Femur (tissue), 1 donor: Measurements from ENCODE around the gene CTXND1.

Experiments used
- DNase-seq: peaks from one replicate; pipeline ENCODE4 v3.0.0-alpha.2; 2017

Gene CTXND1

GRCh38 chr15:80180468-80180867 is 71.5 kb downstream of the CTXND1 start:
- DNase-seq, result no peak

- DNase-seq, result no peak
Measured at GRCh38 chr15:80179935-80180334, 72.1 kb downstream of the CTXND1 start.

- no peak for DNase-seq
Measured at GRCh38 chr15:80179025-80179759, 72.8 kb downstream of the CTXND1 start.

GRCh38 chr15:80177156-80177555 is 74.9 kb downstream of the CTXND1 start:
- no peak for DNase-seq

- no peak for DNase-seq
Measured at GRCh38 chr15:80176443-80176842, 75.6 kb downstream of the CTXND1 start.

GRCh38 chr15:80175436-80175835 is 76.6 kb downstream of the CTXND1 start:
- DNase-seq, result no peak

GRCh38 chr15:80174017-80174746 is 77.8 kb downstream of the CTXND1 start:
- DNase-seq, result no peak

- peak; percentile 67 for DNase-seq
Measured at GRCh38 chr15:80173022-80173759, 78.8 kb downstream of the CTXND1 start.

GRCh38 chr15:80172401-80172800 is 79.6 kb downstream of the CTXND1 start:
- DNase-seq, result no peak

GRCh38 chr15:80171787-80172186 is 80.2 kb downstream of the CTXND1 start:
- no peak for DNase-seq

- DNase-seq, result no peak
Measured at GRCh38 chr15:80170596-80170995, 81.4 kb downstream of the CTXND1 start.

- no peak for DNase-seq
Measured at GRCh38 chr15:80169768-80170357, 82.2 kb downstream of the CTXND1 start.

- no peak for DNase-seq
Measured at GRCh38 chr15:80168421-80168820, 83.6 kb downstream of the CTXND1 start.

GRCh38 chr15:80167936-80168335 is 84.1 kb downstream of the CTXND1 start:
- no peak for DNase-seq

- no peak for DNase-seq
Measured at GRCh38 chr15:80163897-80164296, 88.1 kb downstream of the CTXND1 start.

- DNase-seq, result no peak
Measured at GRCh38 chr15:80163217-80163616, 88.8 kb downstream of the CTXND1 start.

- no peak for DNase-seq
Measured at GRCh38 chr15:80162059-80162554, 89.9 kb downstream of the CTXND1 start.

- no peak for DNase-seq
Measured at GRCh38 chr15:80161468-80162016, 90.5 kb downstream of the CTXND1 start.

- peak; percentile 69 for DNase-seq
Measured at GRCh38 chr15:80160570-80161156, 91.3 kb downstream of the CTXND1 start.

- no peak for DNase-seq
Measured at GRCh38 chr15:80159811-80160569, 92.0 kb downstream of the CTXND1 start.

GRCh38 chr15:80159301-80159700 is 92.7 kb downstream of the CTXND1 start:
- no peak for DNase-seq

- DNase-seq, result no peak
Measured at GRCh38 chr15:80157215-80157614, 94.8 kb downstream of the CTXND1 start.
